NCI-H187 (cell line): ENCODE data around the gene PSMB3.
"Not testable (repeated sequence)": the region's sequence is repeated elsewhere in the genome, so short reads cannot be mapped to it uniquely, and the experiment has no call there.

Experiments
- DNase-seq, 2 experiments: peaks; one replicate each; lab custom pipeline; 2025; lab: John Stamatoyannopoulos, UW

The PSMB3 gene

GRCh38 chr17:38749223-38750043 lies 3.1 kb upstream of the PSMB3 start:
- no peak for DNase-seq

- no peak for DNase-seq
Measured at GRCh38 chr17:38750044-38750311, 2.6 kb upstream of the PSMB3 start.

DNA sequence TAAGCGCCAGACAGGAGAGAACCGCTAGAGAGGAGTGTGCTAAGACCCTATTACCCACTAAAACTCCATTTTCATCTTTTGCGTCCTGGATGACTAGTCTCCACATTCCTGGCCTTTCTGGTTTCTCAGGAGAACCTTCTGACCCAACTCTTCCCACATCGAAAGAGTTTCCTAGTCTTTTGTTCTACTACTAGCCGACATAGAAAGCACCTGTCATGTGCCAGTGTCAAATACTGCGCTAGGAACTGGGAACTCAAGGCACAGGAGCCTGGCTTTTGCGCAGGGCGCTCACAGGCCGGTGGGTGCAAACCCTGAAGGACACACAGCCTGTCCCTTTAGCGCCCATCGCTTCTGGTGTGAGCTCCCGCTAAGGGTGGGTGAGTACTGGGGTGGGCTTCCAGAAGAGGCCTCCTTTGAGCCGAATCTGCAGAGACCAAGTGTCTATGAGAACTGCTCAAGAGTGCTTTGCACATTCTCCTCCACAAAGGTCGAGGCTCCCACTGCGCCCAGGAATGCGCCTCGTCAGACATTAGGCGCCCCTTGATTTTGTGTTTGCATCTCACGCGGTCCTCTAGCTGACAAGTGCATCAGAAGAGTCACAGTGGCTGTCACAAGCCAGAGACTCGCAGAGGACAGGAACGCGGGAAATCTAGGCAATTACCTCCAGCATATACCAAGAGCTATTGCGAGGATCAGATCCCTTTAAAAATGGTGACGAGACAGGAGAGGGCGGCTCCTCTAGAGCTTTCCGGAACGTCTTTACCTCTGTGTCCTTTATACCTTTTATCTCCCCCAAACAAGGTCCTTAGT lies 2.0 kb upstream of the PSMB3 start:
- DNase-seq = no peak

DNA sequence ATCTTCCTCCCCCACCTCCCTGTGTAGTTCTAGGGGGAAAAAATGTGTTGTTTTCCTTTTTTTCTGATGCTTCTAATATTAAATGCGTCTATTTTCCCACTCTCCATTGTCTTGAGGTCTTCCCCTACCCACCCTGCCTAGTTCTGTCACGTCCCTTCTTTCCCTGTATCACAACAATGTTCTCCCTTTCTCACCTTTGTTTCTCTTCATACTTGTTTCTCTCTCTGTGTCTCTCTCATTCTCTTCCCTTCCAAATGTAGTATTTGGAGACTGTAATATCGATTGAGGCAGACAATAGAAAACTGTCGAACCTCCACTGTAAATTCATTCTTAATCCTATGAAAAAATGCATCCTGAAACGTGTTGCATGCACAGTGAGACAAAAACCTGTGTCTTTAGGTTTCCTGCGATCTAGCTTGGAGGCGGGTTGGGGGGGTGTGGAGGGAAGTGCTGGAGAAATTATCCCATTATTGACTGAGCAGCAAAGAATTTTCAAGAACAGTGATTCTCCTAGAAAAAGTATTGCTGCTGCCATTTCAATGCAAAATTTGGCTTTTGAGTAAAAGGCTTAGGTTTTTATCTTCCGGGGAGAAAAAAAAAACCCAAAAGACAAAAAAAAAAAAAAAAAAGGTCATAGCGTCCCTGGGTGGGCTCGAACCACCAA lies 1.3 kb upstream of the PSMB3 start:
- DNase-seq = no peak

DNA sequence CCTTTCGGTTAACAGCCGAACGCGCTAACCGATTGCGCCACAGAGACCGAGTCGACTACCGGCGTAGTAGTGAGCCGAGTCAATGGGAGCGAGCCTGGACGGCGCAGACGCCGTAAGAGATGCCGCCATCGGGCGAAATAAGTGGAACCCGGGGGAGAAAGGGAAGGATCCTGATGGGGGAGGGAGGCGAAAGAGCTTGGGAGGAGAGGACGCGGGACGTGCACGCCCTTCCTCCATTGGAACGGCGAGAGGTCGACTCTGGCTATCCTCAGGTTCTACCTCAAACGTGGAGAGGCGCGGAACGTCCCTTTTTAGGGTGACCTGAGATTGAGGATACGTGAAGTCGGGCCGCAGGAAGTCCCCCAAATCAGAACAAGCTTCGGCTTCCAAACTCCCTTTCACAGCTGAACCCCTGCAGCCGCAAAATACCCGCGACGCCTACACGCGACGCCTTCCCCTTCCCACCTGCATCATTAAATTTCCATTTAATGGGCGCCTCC lies 683 bp upstream of the PSMB3 start:
- peak; percentile 78 to 80 for DNase-seq

DNA sequence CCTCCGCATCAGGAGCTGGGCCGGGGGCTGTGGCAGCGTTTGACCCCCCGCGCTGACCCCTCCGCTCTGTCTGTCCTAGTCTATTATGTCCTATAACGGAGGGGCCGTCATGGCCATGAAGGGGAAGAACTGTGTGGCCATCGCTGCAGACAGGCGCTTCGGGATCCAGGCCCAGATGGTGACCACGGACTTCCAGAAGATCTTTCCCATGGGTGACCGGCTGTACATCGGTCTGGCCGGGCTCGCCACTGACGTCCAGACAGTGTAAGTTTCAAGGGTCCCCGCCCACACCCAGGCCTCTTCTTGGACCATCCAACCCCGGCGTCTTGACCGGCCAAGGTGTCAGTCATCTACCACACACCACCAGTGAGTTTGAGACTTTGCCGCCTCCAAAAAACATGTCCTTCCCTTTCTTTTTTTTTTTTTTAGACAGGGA lies 548 bp downstream of the PSMB3 start:
- no peak for DNase-seq

DNA sequence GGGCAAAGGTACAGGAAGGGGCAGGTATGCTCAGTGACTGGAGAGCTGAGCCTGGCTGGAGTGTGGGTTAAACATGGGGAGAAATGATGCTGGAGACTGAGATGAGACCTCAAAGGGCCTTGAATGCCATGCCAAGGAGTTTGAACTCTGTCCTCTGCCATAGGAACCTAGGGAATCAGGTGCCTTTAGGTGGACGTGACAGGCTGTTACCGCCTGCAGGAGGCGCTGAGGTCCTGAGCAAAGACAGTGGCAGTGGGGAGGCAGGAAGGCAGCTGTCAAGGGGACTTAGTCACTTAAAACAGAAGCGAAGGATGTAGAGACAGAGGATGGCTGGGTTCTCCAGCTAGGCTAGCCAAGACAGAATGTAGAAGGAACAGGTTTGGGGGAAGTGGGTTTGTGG lies 9.1 kb downstream of the PSMB3 start:
- DNase-seq = no peak

- DNase-seq = no peak
Measured at GRCh38 chr17:38762231-38762630, 9.7 kb downstream of the PSMB3 start.

DNA sequence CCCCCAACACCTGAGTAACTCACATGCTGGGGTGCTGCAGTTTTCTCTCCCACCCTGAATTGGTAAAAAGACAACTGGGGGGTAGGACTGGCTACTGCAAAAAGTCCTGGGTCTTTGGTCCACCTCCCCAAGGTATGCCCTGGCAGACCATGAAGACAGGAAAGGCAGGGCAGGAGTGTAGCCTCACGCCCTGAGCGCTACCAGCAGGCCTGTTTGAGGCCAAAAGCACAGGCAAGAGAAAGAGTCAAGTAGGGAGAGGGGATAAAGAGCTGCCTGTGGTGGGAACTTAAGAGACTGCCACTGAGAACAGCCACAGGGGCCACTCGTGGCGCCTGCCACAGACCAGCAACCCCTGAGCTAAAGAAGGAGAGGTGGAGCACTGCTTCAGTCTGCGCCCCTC lies 13.8 kb downstream of the PSMB3 start:
- no peak for DNase-seq

- DNase-seq = no peak
Measured at GRCh38 chr17:38768417-38768816, 15.9 kb downstream of the PSMB3 start.

GRCh38 chr17:38773258-38773657 lies 20.7 kb downstream of the PSMB3 start:
- DNase-seq = no peak

DNA sequence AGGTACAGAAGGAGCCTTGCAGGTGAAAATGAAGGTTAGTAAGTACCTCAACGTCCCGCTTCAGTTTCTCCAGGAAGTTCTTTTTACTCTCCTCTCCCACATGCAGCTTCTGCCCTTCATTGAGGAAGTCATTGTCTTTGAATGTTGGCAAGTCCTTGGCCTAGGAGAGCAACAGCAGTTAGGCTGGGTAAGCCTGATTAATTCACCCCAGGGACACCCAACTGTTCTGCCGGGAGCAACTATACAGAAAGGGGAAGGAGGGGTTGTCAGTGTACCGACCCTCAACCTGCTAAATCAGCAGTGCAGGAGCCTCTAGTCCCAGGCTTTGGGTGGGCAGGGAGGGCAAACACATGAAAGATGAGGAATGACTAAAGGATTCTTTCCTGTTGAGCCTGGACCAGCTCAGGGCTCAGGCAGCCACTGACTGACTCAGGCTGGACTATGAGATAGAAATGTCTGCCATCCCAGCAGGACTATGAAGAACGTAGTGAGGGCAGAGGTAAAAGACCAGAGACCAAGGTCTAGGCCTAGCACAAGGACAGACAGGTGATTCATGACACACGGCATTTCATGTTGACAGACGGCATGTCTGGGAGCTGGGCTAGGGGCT lies 25.2 kb downstream of the PSMB3 start:
- DNase-seq = no peak

DNA sequence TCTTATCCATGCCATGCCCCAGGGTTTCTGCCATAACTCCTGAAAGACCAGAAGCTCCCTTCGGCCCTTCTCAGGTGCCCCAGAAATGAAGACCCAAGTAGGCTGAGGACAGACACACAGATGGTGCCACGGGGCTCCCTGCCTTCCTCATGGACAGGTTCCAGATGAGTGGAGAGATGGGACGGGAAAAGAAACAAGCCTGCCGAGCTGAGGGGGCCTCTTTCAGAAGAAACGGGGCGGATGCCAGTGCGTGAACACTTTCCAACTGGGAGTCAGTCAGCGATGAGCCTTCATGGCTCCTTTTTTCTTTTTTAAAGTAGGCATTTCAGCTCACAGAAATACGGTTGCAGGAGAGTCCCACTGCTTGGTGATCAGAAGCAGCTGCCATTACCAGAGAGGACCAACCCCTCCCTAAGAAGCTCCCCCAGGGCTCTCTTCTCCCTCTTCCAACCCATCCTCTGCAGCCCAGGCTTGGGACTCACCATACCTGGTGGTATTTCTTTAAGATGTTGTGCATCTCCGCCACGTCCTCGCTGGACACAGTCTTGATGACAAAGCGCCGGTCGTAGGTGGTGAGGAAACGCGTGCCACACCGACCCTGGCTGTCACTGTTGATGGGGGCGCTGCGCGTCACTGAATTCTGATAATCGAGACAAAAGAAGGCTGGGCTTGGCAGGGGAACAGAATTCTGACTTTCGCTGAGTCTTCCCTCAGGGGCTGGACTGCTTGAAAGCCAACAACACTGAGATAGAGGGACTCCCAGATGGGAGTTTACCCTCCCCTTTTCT lies 27.6 kb downstream of the PSMB3 start:
- no peak for DNase-seq

- DNase-seq = no peak
Measured at GRCh38 chr17:38783227-38783626, 30.7 kb downstream of the PSMB3 start.

DNA sequence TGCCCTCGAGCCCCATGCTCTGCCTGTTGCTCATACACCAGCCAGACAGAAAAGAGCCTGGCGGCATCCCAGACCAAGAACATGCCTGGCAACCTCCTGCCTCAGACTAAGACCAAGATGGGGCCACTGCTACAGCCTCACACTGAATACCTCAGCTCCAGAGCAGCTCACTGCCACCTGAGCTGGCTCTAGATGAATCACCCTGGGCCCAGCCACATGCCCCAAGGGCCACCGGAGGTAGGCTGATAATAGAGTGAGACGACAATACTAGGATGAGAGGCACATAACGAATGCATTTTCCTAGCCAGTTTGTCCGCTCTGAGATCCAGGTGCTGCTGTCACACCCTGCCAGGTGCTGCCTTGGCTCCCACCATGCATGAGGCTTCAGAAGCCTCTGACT lies 33.8 kb downstream of the PSMB3 start:
- no peak for DNase-seq

DNA sequence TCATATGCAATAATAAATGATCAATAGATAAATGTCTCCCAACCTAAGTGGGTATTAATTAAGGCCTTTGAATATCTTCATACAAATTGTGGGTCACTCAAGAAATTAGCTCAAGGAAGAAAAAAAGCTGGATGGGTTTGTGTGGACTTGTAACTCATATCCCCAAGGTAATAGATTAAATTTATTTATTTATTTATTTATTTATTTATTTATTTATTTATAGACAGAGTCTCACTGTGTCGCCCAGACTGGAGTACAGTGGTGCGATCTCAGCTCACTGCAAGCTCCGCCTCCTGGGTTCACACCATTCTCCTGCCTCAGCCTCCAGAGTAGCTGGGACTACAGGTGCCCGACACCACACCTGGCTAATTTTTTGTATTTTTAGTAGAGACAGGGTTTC lies 35.5 kb downstream of the PSMB3 start:
- DNase-seq = not testable (repeated sequence)

GRCh38 chr17:38789185-38789584 lies 36.6 kb downstream of the PSMB3 start:
- no peak for DNase-seq

- DNase-seq = not testable (repeated sequence)
Measured at GRCh38 chr17:38790148-38790707, 37.7 kb downstream of the PSMB3 start.

- DNase-seq = no peak
Measured at GRCh38 chr17:38791162-38791561, 38.6 kb downstream of the PSMB3 start.

- no peak for DNase-seq
Measured at GRCh38 chr17:38794221-38794620, 41.7 kb downstream of the PSMB3 start.

- no peak for DNase-seq
Measured at GRCh38 chr17:38796451-38797157, 44.1 kb downstream of the PSMB3 start.
